Measurements from ENCODE around the gene COX20.

- TF ChIP-seq CTCF (conservative IDR thresholded peaks at IDR 0.05 in 1 of 2, IDR thresholded peaks at IDR 0.05 in 1 of 2; ENCODE audit: extremely low read depth in 1 of 2, insufficient read depth in 1 of 2, low read depth in 1 of 2, low read length in 2 of 2) (no peak), EZH2 (IDR thresholded peaks at IDR 0.05; ENCODE audit: borderline replicate concordance, low read length) (no peak)
Observed at GRCh38 chr1:244802556-244803239, 32.8 kb upstream of the COX20 start.
